Skin of body (tissue), 2 donors: ENCODE data around the gene AKAP12. TPM values are rescaled to one million over a fixed set of nuclear protein-coding genes. Genes with fewer than 3 reads are reported as not detected.
"Not testable (repeated sequence)": the region's sequence is repeated elsewhere in the genome, so short reads cannot be mapped to it uniquely, and the experiment has no call there.

Experiments used
- DNase-seq: peaks from one replicate; lab custom pipeline; 2025; lab: John Stamatoyannopoulos, UW
- total RNA-seq: library from RNA; depleted of rRNA; stranded (reverse); fragments of >200 nt; gene quantifications from one replicate; pipeline ENCODE4 v1.2.3, GENCODE V29; 2014

Gene AKAP12
- total RNA-seq, 1 donor from 2014 or later, result 90.2 TPM

- no peak for DNase-seq
Observed at GRCh38 chr6:151376440-151376839, 136.7 kb downstream of the AKAP12 start.

- DNase-seq, result no peak
Observed at GRCh38 chr6:151377095-151377494, 137.3 kb downstream of the AKAP12 start.

- no peak for DNase-seq
Observed at GRCh38 chr6:151379933-151380847, 140.4 kb downstream of the AKAP12 start.

- DNase-seq, result no peak
Observed at GRCh38 chr6:151380848-151381205, 141.1 kb downstream of the AKAP12 start.

- no peak for DNase-seq
Observed at GRCh38 chr6:151381722-151382121, 142.0 kb downstream of the AKAP12 start.

GRCh38 chr6:151382631-151383030 lies 142.9 kb downstream of the AKAP12 start:
- DNase-seq, result not testable (repeated sequence)

- no peak for DNase-seq
Observed at GRCh38 chr6:151384151-151384550, 144.4 kb downstream of the AKAP12 start.

- DNase-seq, result no peak
Observed at GRCh38 chr6:151385177-151385576, 145.4 kb downstream of the AKAP12 start.

GRCh38 chr6:151387175-151387970 lies 147.6 kb downstream of the AKAP12 start:
- no peak for DNase-seq

GRCh38 chr6:151388236-151388635 lies 148.5 kb downstream of the AKAP12 start:
- no peak for DNase-seq

- no peak for DNase-seq
Observed at GRCh38 chr6:151388997-151389617, 149.3 kb downstream of the AKAP12 start.

GRCh38 chr6:151389618-151390275 lies 150.0 kb downstream of the AKAP12 start:
- DNase-seq, result peak; percentile 78

GRCh38 chr6:151390276-151390850 lies 150.6 kb downstream of the AKAP12 start:
- peak; percentile 99 for DNase-seq

GRCh38 chr6:151390851-151391470 lies 151.2 kb downstream of the AKAP12 start:
- DNase-seq, result peak; percentile 76

- peak; percentile 73 for DNase-seq
Observed at GRCh38 chr6:151391471-151392413, 152.0 kb downstream of the AKAP12 start, which contains the start of gene ZBTB2. ZBTB2 (minus strand) TSS chr6:151391559; CDS start chr6:151373637, 17,922 bp downstream.

- no peak for DNase-seq
Observed at GRCh38 chr6:151392427-151392826, 152.7 kb downstream of the AKAP12 start.

GRCh38 chr6:151393410-151393809 lies 153.6 kb downstream of the AKAP12 start:
- no peak for DNase-seq

GRCh38 chr6:151399679-151400078 lies 159.9 kb downstream of the AKAP12 start:
- DNase-seq, result no peak

- no peak for DNase-seq
Observed at GRCh38 chr6:151400473-151400872, 160.7 kb downstream of the AKAP12 start.
